HEK293 (cell line): ENCODE results near the gene PBLD.

Experiments used
- KLF7 ChIP-seq: fragments of 450-650 bp; formaldehyde crosslinking; IDR thresholded peaks from 2 replicates; pipeline ENCODE4 v1.5.1; 2016; ENCODE audit warnings: missing biosample characterization, missing genetic modification characterization, borderline replicate concordance
- PATZ1 ChIP-seq: fragments of 450-650 bp; formaldehyde crosslinking; IDR thresholded peaks from 2 replicates; pipeline ENCODE4 v1.5.1; 2016; ENCODE audit warnings: missing biosample characterization, missing genetic modification characterization
- PRDM1 ChIP-seq: fragments of 450-650 bp; formaldehyde crosslinking; IDR thresholded peaks from 2 replicates; pipeline ENCODE4; 2016; ENCODE audit warnings: missing biosample characterization, missing genetic modification characterization
- SALL2 ChIP-seq: fragments of 450-650 bp; formaldehyde crosslinking; IDR thresholded peaks from 2 replicates; pipeline ENCODE4 v1.5.0; 2017; ENCODE audit warnings: missing biosample characterization, mild to moderate bottlenecking, missing genetic modification characterization, borderline replicate concordance
- SCRT2 ChIP-seq: fragments of 450-650 bp; formaldehyde crosslinking; IDR thresholded peaks from 2 replicates; pipeline ENCODE4 v1.5.1; 2016; ENCODE audit warnings: missing biosample characterization, missing genetic modification characterization
- SP7 ChIP-seq: fragments of 450-650 bp; formaldehyde crosslinking; IDR thresholded peaks from 2 replicates; pipeline ENCODE4 v1.5.1; 2016; ENCODE audit warnings: missing biosample characterization, missing genetic modification characterization
- TRIM28 ChIP-seq: IDR thresholded peaks from 2 replicates; pipeline ENCODE4 v1.6.1; 2011; ENCODE audit warnings: low read length, control low read depth, borderline replicate concordance
- ZBTB7A ChIP-seq: fragments of 450-650 bp; formaldehyde crosslinking; IDR thresholded peaks from 2 replicates; pipeline ENCODE4 v1.5.1; 2016; ENCODE audit warnings: low read depth, missing biosample characterization, missing genetic modification characterization
- ZIC2 ChIP-seq: fragments of 450-650 bp; formaldehyde crosslinking; IDR thresholded peaks from 2 replicates; pipeline ENCODE4 v1.5.1; 2016; ENCODE audit warnings: missing biosample characterization, missing genetic modification characterization
- ZNF10 ChIP-seq: fragments of 450-650 bp; formaldehyde crosslinking; IDR thresholded peaks from 2 replicates; pipeline ENCODE4 v1.5.1; 2017; ENCODE audit warnings: missing biosample characterization, missing genetic modification characterization
- ZNF133 ChIP-seq: fragments of 450-650 bp; formaldehyde crosslinking; IDR thresholded peaks from 2 replicates; pipeline ENCODE4 v1.5.1; 2016; ENCODE audit warnings: missing biosample characterization, missing genetic modification characterization
- ZNF18 ChIP-seq: fragments of 450-650 bp; formaldehyde crosslinking; IDR thresholded peaks from 2 replicates; pipeline ENCODE4 v1.5.1; 2016; ENCODE audit warnings: missing biosample characterization, missing genetic modification characterization
- ZNF184 ChIP-seq: fragments of 450-650 bp; IDR thresholded peaks from 2 replicates; pipeline ENCODE4 v1.5.1; 2018; ENCODE audit warnings: missing biosample characterization, mild to moderate bottlenecking, missing genetic modification characterization
- ZNF2 ChIP-seq: fragments of 450-650 bp; formaldehyde crosslinking; IDR thresholded peaks from 2 replicates; pipeline ENCODE4 v1.5.1; 2016; ENCODE audit warnings: missing biosample characterization, missing genetic modification characterization
- ZNF324 ChIP-seq: fragments of 450-650 bp; formaldehyde crosslinking; IDR thresholded peaks from 2 replicates; pipeline ENCODE4 v1.5.1; 2016; ENCODE audit warnings: missing biosample characterization, missing genetic modification characterization
- ZNF341 ChIP-seq: fragments of 450-650 bp; formaldehyde crosslinking; IDR thresholded peaks from 2 replicates; pipeline ENCODE4; 2016; ENCODE audit warnings: low read depth, missing biosample characterization, missing genetic modification characterization
- ZNF366 ChIP-seq: fragments of 450-650 bp; formaldehyde crosslinking; conservative IDR thresholded peaks from 2 replicates; pipeline ENCODE4 v1.5.1; 2016; ENCODE audit warnings: missing biosample characterization, missing genetic modification characterization
- ZNF394 ChIP-seq: fragments of 450-650 bp; formaldehyde crosslinking; IDR thresholded peaks from 2 replicates; pipeline ENCODE4 v1.5.1; 2016; ENCODE audit warnings: missing biosample characterization, missing genetic modification characterization, mild to moderate bottlenecking, moderate library complexity, borderline replicate concordance
- ZNF398 ChIP-seq: fragments of 450-650 bp; formaldehyde crosslinking; IDR thresholded peaks from 2 replicates; pipeline ENCODE4 v1.5.1; 2017; ENCODE audit warnings: missing biosample characterization, missing genetic modification characterization
- ZNF449 ChIP-seq: fragments of 450-650 bp; formaldehyde crosslinking; IDR thresholded peaks from 2 replicates; pipeline ENCODE4 v1.5.1; 2017; ENCODE audit warnings: missing biosample characterization, mild to moderate bottlenecking, missing genetic modification characterization, moderate library complexity
- ZNF518A ChIP-seq: fragments of 450-650 bp; formaldehyde crosslinking; conservative IDR thresholded peaks from 2 replicates; pipeline ENCODE4 v1.5.1; 2016; ENCODE audit warnings: low read depth, missing biosample characterization, missing genetic modification characterization
- ZNF560 ChIP-seq: fragments of 450-650 bp; formaldehyde crosslinking; IDR thresholded peaks from 2 replicates; pipeline ENCODE4 v1.5.1; 2017; ENCODE audit warnings: missing biosample characterization, missing genetic modification characterization, borderline replicate concordance
- ZNF585B ChIP-seq: fragments of 450-650 bp; formaldehyde crosslinking; IDR thresholded peaks from 2 replicates; pipeline ENCODE4 v1.5.1; 2016; ENCODE audit warnings: missing biosample characterization, missing genetic modification characterization
- ZNF626 ChIP-seq: fragments of 450-650 bp; sonication (Bioruptor Pico); formaldehyde crosslinking; IDR thresholded peaks from 2 replicates; pipeline ENCODE4 v1.5.1; 2018; ENCODE audit warnings: missing biosample characterization, missing genetic modification characterization, inconsistent platforms
- ZXDB ChIP-seq: fragments of 450-650 bp; formaldehyde crosslinking; IDR thresholded peaks from 2 replicates; pipeline ENCODE4 v1.5.1; 2016; ENCODE audit warnings: missing biosample characterization, missing genetic modification characterization
- TF ChIP-seq, protein P1 (sequence below): IDR thresholded peaks from 2 replicates; pipeline ENCODE4 v1.6.1; 2011; ENCODE audit warnings: mild to moderate bottlenecking, low read depth, low read length, borderline replicate concordance

The PBLD gene

DNA sequence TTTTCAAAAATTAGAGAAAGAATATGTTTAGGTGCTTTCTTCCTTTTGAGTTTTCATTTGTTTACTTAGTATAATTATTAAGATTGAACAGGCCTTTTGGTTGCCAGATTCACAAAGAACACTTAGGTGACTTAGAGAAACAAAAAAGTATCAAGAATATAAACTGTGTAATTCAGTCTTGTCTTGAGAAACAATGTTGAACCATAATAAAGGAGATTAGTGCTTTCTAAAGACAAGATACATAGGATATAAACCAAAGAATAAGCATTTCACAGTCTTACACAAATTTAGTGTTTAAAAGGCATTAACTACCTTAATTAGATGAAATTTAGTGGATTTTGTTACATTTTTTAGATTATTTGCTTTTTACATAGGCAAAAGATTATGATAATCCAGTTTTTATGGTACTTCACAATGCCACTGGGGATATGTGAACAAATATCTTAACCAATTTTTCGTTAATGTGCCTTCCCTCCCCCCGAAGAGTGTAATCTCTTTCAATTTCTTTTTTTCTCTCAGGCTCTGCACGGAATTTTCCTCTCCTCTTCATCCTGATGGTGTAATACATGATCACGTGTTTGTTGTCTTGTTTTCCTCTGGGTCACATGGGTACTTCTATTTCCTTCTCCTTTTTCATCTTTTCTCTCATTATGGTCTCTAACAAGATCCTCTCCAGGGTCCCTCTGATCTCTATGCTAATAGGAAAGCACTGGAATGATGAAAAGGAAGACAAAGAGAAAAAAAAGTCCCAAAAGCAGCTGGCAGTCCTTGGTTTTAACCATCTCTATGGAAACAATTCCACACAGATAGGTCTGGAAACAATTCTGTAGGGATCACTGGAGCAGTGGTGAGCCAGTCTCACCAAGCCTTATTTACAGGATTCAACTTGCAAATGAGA is 4.6 kb downstream of the PBLD start (continued):
- TF ChIP-seq ZNF518A (tag by site-specific recombination) (peak; percentile 26; the same call in 1 of the 2 replicates), KLF7 (tag by site-specific recombination) (no peak), ZNF626 (tag by site-specific recombination) (no peak), ZNF10 (tag by site-specific recombination) (no peak), ZNF341 (tag by site-specific recombination) (peak; percentile 36; the same call in 1 of the 2 replicates), PATZ1 (tag by site-specific recombination) (peak; percentile 54; the same call in 1 of the 2 replicates), ZNF18 (tag by site-specific recombination) (no peak), PRDM1 (tag by site-specific recombination) (peak; percentile 90), SALL2 (tag by site-specific recombination) (no peak), SCRT2 (tag by site-specific recombination) (no peak), ZBTB7A (tag by site-specific recombination) (no peak), ZXDB (tag by site-specific recombination) (peak; percentile 48), ZNF366 (tag by site-specific recombination) (peak; percentile 84), ZNF449 (tag by site-specific recombination) (no peak), ZNF585B (no peak), ZNF133 (tag by site-specific recombination) (no peak), ZNF560 (no peak), ZNF2 (tag by site-specific recombination) (no peak), ZNF324 (no peak), ZNF184 (no peak), ZNF398 (peak; percentile 32; the same call in 1 of the 2 replicates), SP7 (tag by site-specific recombination) (peak; percentile 37), TRIM28 (no peak), ZNF394 (tag by site-specific recombination) (no peak), ZIC2 (no peak)
- TF ChIP-seq, protein P1, sequence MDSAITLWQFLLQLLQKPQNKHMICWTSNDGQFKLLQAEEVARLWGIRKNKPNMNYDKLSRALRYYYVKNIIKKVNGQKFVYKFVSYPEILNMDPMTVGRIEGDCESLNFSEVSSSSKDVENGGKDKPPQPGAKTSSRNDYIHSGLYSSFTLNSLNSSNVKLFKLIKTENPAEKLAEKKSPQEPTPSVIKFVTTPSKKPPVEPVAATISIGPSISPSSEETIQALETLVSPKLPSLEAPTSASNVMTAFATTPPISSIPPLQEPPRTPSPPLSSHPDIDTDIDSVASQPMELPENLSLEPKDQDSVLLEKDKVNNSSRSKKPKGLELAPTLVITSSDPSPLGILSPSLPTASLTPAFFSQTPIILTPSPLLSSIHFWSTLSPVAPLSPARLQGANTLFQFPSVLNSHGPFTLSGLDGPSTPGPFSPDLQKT, result no peak
